Measurements from ENCODE around the gene MTSS2. TPM values are rescaled to one million over a fixed set of nuclear protein-coding genes. Genes with fewer than 3 reads are reported as not detected.

MTSS2 gene
- total RNA-seq, 4 donors from 2014 or later = 3.4 to 31.1 (median 8.5) TPM

GRCh38 chr16:70638814-70639792, 46.8 kb downstream of the MTSS2 start:
- TF ChIP-seq CTCF (IDR thresholded peaks at IDR 0.05; ENCODE audit: low read depth) = no peak

Other genes starting within 250 kb of the MTSS2 start
- gene ST3GAL2, start 247.0 kb downstream of the MTSS2 start, total RNA-seq = 10 to 100 TPM in 3 of 4 donors, 1 to 10 TPM in 1; 9.9 to 14.1 (median 13.1) TPM
- 10 to 100 TPM in 3 of 4 donors, 1 to 10 TPM in 1; 2.0 to 25.1 (median 12.0) TPM for gene FCSK, start 231.5 kb downstream of the MTSS2 start, total RNA-seq
- gene COG4, start 162.5 kb downstream of the MTSS2 start, total RNA-seq = 10 to 100 TPM; 29.8 to 49.9 (median 39.9) TPM
- 100 to 1,000 TPM in 2 of 4 donors, 10 to 100 TPM in 2; 75.6 to 143 (median 105) TPM for gene SF3B3, start 162.2 kb downstream of the MTSS2 start, total RNA-seq
- gene IL34, start 39.5 kb downstream of the MTSS2 start, total RNA-seq = 1 to 10 TPM in 1 of 4 donors, not detected in 3; 1.5 TPM
- gene VAC14, start 115.1 kb upstream of the MTSS2 start, total RNA-seq = 10 to 100 TPM; 20.5 to 44.2 (median 29.5) TPM